Choroid plexus epithelial cell (primary cell): ENCODE results near the gene RELN.

Experiments used
- DNase-seq: peaks from one replicate; pipeline ENCODE4 v3.0.0-alpha.2; 2010; ENCODE audit warnings: low read depth
- H3K4me3 ChIP-seq: 2 replicates; pipeline ENCODE4 v1.5.1; 2011; ENCODE audit warnings: low read depth, mild to moderate bottlenecking, control low read depth, low read length, moderate library complexity
- CTCF ChIP-seq: conservative IDR thresholded peaks from 2 replicates; pipeline ENCODE4 v1.5.1; 2011; ENCODE audit warnings: low read depth, mild to moderate bottlenecking, control low read depth, inconsistent platforms, low read length, moderate library complexity

Gene RELN

GRCh38 chr7:103993551-103993950 lies 4.1 kb upstream of the RELN start:
- H3K4me3 ChIP-seq = no peak overlapping the region
- no peak for TF ChIP-seq CTCF
- DNase-seq = no peak

- H3K4me3 ChIP-seq = no peak overlapping the region
- TF ChIP-seq CTCF = no peak
- no peak for DNase-seq
These were observed 1.9 kb upstream of the RELN start for GRCh38 chr7:103991406-103991805.

GRCh38 chr7:103990991-103991390 lies 1.5 kb upstream of the RELN start:
- TF ChIP-seq CTCF = no peak
- DNase-seq = no peak
- H3K4me3 ChIP-seq = no peak overlapping the region

- no peak for TF ChIP-seq CTCF
- peak overlapping the region; percentile 42 for H3K4me3 ChIP-seq
- peak; percentile 66 for DNase-seq
These were observed 618 bp upstream of the RELN start for GRCh38 chr7:103989785-103990767.

- H3K4me3 ChIP-seq = peak overlapping the region; percentile 39
- no peak for TF ChIP-seq CTCF
These were observed 824 bp downstream of the RELN start for GRCh38 chr7:103988468-103989199.

GRCh38 chr7:103987451-103987850 lies 2.0 kb downstream of the RELN start:
- no peak for TF ChIP-seq CTCF
- DNase-seq = no peak
- no peak overlapping the region for H3K4me3 ChIP-seq

More at GRCh38 chr7:103988468-103989199, 824 bp downstream of the RELN start:
- peak; percentile 10 for DNase-seq
